Loucy (cell line): ENCODE results near the gene IPPK.

Source experiments
- H2AFZ ChIP-seq: fragments of 200-600 bp; sonication (generic); 2 replicates; pipeline ENCODE4 v1.6.0; 2016; ENCODE audit warnings: antibody characterized with exemption, mild to moderate bottlenecking, low read length, moderate library complexity
- H3F3A ChIP-seq: fragments of 200-600 bp; 2 replicates; pipeline ENCODE4 v1.6.0; 2016; ENCODE audit warnings: antibody characterized with exemption, low read depth, mild to moderate bottlenecking
- H3K27me3 ChIP-seq: fragments of 200-600 bp; sonication (generic); 2 replicates; pipeline ENCODE4 v1.6.1; 2014; ENCODE audit warnings: low read length, mild to moderate bottlenecking; ENCODE audit not compliant: insufficient read depth, poor library complexity, severe bottlenecking
- H3K36me3 ChIP-seq: fragments of 200-600 bp; sonication (generic); 2 replicates; pipeline ENCODE4 v1.6.1; 2016; ENCODE audit warnings: low read length; ENCODE audit not compliant: insufficient read depth
- H3K4me1 ChIP-seq: fragments of 200-600 bp; sonication (generic); 2 replicates; pipeline ENCODE4 v1.5.1; 2014; ENCODE audit warnings: low read length, mild to moderate bottlenecking; ENCODE audit not compliant: insufficient read depth, poor library complexity, severe bottlenecking
- H3K4me2 ChIP-seq: fragments of 200-600 bp; sonication (generic); 2 replicates; pipeline ENCODE4 v1.6.0; 2014; ENCODE audit warnings: antibody characterized with exemption, low read length, low read depth, mild to moderate bottlenecking; ENCODE audit not compliant: poor library complexity, severe bottlenecking
- H3K4me3 ChIP-seq: fragments of 200-600 bp; sonication (generic); 2 replicates; pipeline ENCODE4 v1.5.1; 2014; ENCODE audit warnings: low read length, mild to moderate bottlenecking, mixed read lengths; ENCODE audit not compliant: poor library complexity, severe bottlenecking
- H3K79me2 ChIP-seq: fragments of 200-600 bp; sonication (generic); 2 replicates; pipeline ENCODE4 v1.6.1; 2014; ENCODE audit warnings: low read length; ENCODE audit not compliant: insufficient read depth
- H3K9ac ChIP-seq: fragments of 200-600 bp; sonication (generic); 2 replicates; pipeline ENCODE4 v1.6.0; 2014; ENCODE audit warnings: mild to moderate bottlenecking, low read depth, low read length, moderate library complexity; ENCODE audit not compliant: poor library complexity, severe bottlenecking
- H3K9me2 ChIP-seq: fragments of 200-600 bp; sonication (generic); replicated peaks from 2 replicates; pipeline ENCODE4 v1.6.1; 2016; ENCODE audit warnings: low read depth, low read length, mixed read lengths
- H3K9me3 ChIP-seq: fragments of 200-600 bp; sonication (generic); 2 replicates; pipeline ENCODE4 v1.6.1; 2014; ENCODE audit warnings: mild to moderate bottlenecking, antibody characterized with exemption, low read length, low read depth; ENCODE audit not compliant: insufficient read depth
- H4K20me1 ChIP-seq: fragments of 200-600 bp; sonication (generic); 2 replicates; pipeline ENCODE4 v1.6.0; 2014; ENCODE audit warnings: antibody characterized with exemption, low read length, mild to moderate bottlenecking; ENCODE audit not compliant: insufficient read depth, poor library complexity, severe bottlenecking
- EZH2phosphoT487 ChIP-seq: fragments of 200-600 bp; IDR thresholded peaks from 2 replicates; pipeline ENCODE4 v1.6.1; 2018; ENCODE audit warnings: antibody characterized with exemption, mild to moderate bottlenecking, moderate library complexity, borderline replicate concordance
- TF ChIP-seq, protein P1 (sequence below): fragments of 200-600 bp; sonication (generic); conservative IDR thresholded peaks from 2 replicates; pipeline ENCODE4 v1.5.1; 2014; ENCODE audit warnings: mild to moderate bottlenecking, antibody characterized with exemption, low read length

The IPPK gene

DNA sequence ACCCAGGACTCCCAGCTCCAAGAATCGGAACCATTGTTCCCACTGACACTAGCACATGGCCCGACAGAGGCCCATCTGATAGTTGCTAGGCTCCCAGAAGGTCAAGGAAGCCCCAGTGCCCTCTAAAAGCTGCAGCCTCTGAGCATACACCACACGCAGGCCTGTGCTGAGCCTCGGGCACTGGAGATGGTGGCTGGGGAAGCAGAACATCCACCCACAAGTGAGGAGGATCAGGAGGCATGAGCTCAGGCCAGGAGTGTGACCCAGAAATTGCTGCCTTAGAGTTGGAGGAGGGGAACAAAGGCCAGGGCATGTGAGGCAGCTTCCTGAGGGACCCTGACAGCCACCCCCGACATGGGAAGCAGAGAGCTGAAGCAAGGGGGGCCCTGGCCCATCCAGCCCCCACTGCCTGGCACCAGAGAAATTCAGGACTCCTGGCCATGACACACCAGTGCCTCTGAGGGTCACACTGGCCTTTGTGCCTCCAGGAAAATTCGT lies 21.4 kb downstream of the IPPK start:
- TF ChIP-seq, protein P1, sequence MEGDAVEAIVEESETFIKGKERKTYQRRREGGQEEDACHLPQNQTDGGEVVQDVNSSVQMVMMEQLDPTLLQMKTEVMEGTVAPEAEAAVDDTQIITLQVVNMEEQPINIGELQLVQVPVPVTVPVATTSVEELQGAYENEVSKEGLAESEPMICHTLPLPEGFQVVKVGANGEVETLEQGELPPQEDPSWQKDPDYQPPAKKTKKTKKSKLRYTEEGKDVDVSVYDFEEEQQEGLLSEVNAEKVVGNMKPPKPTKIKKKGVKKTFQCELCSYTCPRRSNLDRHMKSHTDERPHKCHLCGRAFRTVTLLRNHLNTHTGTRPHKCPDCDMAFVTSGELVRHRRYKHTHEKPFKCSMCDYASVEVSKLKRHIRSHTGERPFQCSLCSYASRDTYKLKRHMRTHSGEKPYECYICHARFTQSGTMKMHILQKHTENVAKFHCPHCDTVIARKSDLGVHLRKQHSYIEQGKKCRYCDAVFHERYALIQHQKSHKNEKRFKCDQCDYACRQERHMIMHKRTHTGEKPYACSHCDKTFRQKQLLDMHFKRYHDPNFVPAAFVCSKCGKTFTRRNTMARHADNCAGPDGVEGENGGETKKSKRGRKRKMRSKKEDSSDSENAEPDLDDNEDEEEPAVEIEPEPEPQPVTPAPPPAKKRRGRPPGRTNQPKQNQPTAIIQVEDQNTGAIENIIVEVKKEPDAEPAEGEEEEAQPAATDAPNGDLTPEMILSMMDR = no peak
- TF ChIP-seq EZH2phosphoT487 = no peak

DNA sequence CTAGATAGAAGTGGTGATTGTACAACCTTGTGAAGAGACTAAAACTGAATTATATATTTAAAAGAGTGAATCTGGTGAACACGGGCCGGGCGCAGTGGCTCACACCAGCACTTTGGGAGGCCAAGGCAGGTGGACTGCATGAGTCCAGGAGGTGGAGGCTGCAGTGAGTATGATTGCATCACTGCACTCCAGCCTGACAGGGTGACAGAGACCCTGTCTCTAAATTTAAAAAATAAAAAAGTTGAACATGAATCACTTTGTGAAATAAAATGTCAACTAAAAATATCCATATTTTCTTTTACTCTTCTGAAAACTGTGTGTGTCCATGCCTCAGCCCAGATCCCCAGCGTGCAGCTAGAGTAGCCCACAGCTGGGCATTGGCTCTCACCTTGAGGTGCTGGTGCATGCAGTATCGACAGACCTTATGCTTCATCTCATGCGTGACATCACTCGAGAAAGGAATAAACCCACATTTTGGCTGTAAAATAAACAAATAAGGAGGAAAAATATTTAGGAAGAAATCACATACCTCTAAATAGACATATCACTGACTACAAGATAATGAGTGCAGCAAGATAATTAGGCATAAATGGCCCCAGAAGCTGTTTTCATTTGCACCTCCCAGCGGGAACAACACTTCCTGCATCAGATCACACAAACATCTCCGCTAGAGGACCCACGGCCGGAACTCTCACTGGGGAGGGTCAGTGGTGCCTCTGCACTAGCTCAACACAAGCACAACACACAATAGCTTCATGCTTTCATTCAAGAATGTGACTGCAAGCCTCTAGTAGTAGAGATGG lies 22.1 kb downstream of the IPPK start:
- peaks cover 86% of the 10 kb centered on the region; the same call in 1 of the 2 replicates for H3K36me3 ChIP-seq
- H3K4me1 ChIP-seq = no peaks in the 10 kb centered on the region

More for the DNA sequence above, 21.4 kb downstream of the IPPK start:
- Histone ChIP-seq H3K9me2 (no peaks in the 10 kb centered on the region), H2AFZ (no peak overlapping the region), H3K79me2 (no peaks in the 10 kb centered on the region), H3K27me3 (no peaks in the 10 kb centered on the region), H3K4me1 (no peaks in the 10 kb centered on the region), H3K9me3 (no peaks in the 10 kb centered on the region), H3K4me2 (no peak overlapping the region), H4K20me1 (no peaks in the 10 kb centered on the region), H3K4me3 (no peak overlapping the region), H3K36me3 (peaks cover 86% of the 10 kb centered on the region; the same call in 1 of the 2 replicates), H3K9ac (no peak overlapping the region), H3F3A (no peaks in the 10 kb centered on the region)

GRCh38 chr9:92645041-92645440 lies 24.9 kb downstream of the IPPK start:
- Histone ChIP-seq H3K9me2 (no peaks in the 10 kb centered on the region), H2AFZ (no peak overlapping the region), H3F3A (no peaks in the 10 kb centered on the region), H3K36me3 (peaks cover 89% of the 10 kb centered on the region; the same call in 1 of the 2 replicates), H3K9ac (no peak overlapping the region), H3K79me2 (no peaks in the 10 kb centered on the region), H3K4me2 (no peak overlapping the region), H4K20me1 (no peaks in the 10 kb centered on the region), H3K4me1 (no peaks in the 10 kb centered on the region), H3K9me3 (no peaks in the 10 kb centered on the region), H3K27me3 (no peaks in the 10 kb centered on the region), H3K4me3 (no peak overlapping the region)
- no peak for TF ChIP-seq EZH2phosphoT487
- TF ChIP-seq, protein P1 = no peak

More for the DNA sequence above, 22.1 kb downstream of the IPPK start:
- no peaks in the 10 kb centered on the region for H3K9me3 ChIP-seq
- no peaks in the 10 kb centered on the region for H3K27me3 ChIP-seq
- no peaks in the 10 kb centered on the region for H3K9me2 ChIP-seq
- TF ChIP-seq EZH2phosphoT487 = no peak
- TF ChIP-seq, protein P1 = no peak
- H2AFZ ChIP-seq = no peak overlapping the region
- no peak overlapping the region for H3K4me3 ChIP-seq
- no peaks in the 10 kb centered on the region for H3K79me2 ChIP-seq
- no peak overlapping the region for H3K4me2 ChIP-seq
- H3K9ac ChIP-seq = no peak overlapping the region
- H4K20me1 ChIP-seq = no peaks in the 10 kb centered on the region
- H3F3A ChIP-seq = no peaks in the 10 kb centered on the region
